HG03439 (cell line): ENCODE results near the gene DNAJC18.

Source experiments
- ATAC-seq: cut with Tn5 transposase; IDR thresholded peaks from one replicate; pipeline ENCODE4 v1.9.1; 2021; ENCODE audit warnings: mild to moderate bottlenecking, moderate library complexity; ENCODE audit not compliant: unreplicated experiment

The DNAJC18 gene

GRCh38 chr5:139371482-139372435 lies 67.6 kb downstream of the DNAJC18 start:
- no peak for ATAC-seq

- no peak for ATAC-seq
Observed at GRCh38 chr5:139369181-139369580, 70.1 kb downstream of the DNAJC18 start.

GRCh38 chr5:139368613-139369012 lies 70.7 kb downstream of the DNAJC18 start:
- no peak for ATAC-seq

- no peak for ATAC-seq
Observed at GRCh38 chr5:139364466-139364865, 74.9 kb downstream of the DNAJC18 start.

GRCh38 chr5:139363937-139364336 lies 75.4 kb downstream of the DNAJC18 start:
- ATAC-seq: no peak

- no peak for ATAC-seq
Observed at GRCh38 chr5:139361835-139362429, 77.4 kb downstream of the DNAJC18 start.

DNA sequence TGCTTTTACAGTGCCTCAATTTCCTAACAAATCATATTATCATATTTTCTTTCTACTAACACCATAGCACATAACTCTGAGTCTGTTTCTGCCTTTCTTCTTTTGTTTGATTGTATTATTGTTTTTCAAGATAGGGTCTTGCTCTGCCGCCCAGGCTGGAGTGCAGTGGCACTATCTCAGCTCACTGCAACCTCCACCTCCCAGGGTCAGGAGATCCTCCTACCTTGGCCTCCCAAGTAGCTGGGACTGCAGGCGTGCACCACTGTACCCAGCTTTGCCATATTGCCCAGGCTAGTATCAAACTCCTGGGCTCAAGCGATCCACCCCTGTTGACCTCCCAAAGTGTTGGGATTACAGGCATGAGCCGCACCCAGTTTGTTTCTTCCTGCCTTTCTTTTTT lies 78.9 kb downstream of the DNAJC18 start:
- no peak for ATAC-seq
